ENCODE data around the gene ZNF587B.
"Not testable (repeated sequence)": the region's sequence is repeated elsewhere in the genome, so short reads cannot be mapped to it uniquely, and the experiment has no call there.

Gene ZNF587B

DNA sequence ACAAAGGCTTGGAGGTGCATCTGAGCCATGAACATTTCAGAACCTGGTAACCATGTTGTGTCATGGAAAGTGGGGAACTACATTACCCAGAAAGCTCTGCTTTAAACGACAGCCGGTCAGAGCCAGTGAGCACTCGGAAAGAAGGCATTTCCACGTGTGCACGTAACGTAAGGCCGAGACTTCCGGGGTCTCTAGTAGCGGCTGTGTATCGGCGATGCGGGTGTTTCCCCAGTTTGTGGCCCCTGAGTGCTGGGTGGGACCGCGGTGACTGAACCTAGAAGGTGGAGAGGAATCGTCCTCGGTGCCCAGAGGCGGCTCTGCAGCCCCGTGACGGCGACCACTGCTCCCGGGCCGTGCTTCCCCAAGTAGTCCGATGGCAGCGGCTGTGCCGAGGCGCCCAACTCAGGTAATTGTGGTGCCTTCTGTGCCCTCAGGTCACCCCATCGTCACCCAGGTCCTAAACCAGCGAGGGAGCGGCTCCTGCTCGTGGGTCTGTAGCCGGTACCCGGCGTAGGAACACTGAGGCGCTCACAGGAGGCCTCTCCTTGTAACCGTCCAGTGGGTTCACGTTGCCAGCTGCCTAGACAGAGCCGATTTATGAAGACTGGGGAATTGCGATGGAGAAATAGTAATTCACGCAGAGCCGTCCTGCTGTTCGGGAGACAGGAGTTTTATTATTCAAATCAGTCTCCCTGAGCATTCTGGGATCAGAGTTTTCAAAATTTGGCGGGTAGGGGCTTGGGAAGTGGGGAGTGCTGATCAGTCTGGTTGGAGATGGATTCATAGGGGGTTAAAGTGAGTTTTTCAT, 19.8 kb downstream of the ZNF587B start, which contains the start of gene ZNF587:
ZNF587 (plus strand) TSS at position 194 of the 808 bp plus-strand sequence; CDS start at position 374, 180 bp downstream.
- not testable (repeated sequence) for H3K27me3 ChIP-seq (ENCODE audit: insufficient read depth, low read length); H3K4me1 ChIP-seq (ENCODE audit: insufficient read depth, low read length); H3K9me3 ChIP-seq (ENCODE audit: insufficient read depth, low read depth, low read length)
- Histone ChIP-seq H3K4me3 (ENCODE audit: low read length) (peak within 1 kb of the TSS; percentile 90), H3K27ac (ENCODE audit: low read length) (peak within 1 kb of the TSS; percentile 86), H3K36me3 (ENCODE audit: insufficient read depth, low read depth, low read length) (peaks cover 42% of the 10 kb centered on the region), H3K9ac (ENCODE audit: low read depth, low read length) (peak within 1 kb of the TSS; percentile 92)

DNA sequence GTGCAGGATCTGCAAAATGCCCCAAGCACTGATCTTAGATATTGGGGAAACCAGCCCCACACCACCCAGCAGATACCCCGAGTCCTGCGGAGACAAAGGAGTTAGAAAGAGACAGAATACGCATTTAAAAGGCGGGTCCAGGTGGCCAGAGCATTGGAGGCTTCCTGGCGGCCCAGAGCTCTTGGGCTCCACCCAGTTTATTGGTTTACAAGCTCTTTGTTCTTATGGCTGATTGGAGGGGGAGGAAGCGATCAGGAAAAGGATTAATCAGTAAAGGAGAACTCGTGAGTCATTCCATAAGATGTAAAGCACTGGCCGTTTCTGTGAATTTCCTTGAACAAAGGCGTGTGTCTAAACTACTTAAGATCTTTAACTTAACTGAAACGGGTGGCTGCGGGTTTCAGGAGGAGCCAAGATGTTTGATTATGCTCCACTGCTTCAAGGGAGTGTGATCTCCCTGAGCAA, 20.5 kb downstream of the ZNF587B start:
- peaks cover 6% of the 10 kb centered on the region for H3K4me1 ChIP-seq (ENCODE audit: insufficient read depth, low read length)
- H3K9ac ChIP-seq (ENCODE audit: low read depth, low read length) = peak overlapping the region; percentile 92
- H3K27ac ChIP-seq (ENCODE audit: low read length) = peak overlapping the region; percentile 86
- peaks cover 42% of the 10 kb centered on the region for H3K36me3 ChIP-seq (ENCODE audit: insufficient read depth, low read depth, low read length)
- no peaks in the 10 kb centered on the region for H3K27me3 ChIP-seq (ENCODE audit: insufficient read depth, low read length)
- H3K9me3 ChIP-seq (ENCODE audit: insufficient read depth, low read depth, low read length) = no peaks in the 10 kb centered on the region
- H3K4me3 ChIP-seq (ENCODE audit: low read length) = peak overlapping the region; percentile 90

DNA sequence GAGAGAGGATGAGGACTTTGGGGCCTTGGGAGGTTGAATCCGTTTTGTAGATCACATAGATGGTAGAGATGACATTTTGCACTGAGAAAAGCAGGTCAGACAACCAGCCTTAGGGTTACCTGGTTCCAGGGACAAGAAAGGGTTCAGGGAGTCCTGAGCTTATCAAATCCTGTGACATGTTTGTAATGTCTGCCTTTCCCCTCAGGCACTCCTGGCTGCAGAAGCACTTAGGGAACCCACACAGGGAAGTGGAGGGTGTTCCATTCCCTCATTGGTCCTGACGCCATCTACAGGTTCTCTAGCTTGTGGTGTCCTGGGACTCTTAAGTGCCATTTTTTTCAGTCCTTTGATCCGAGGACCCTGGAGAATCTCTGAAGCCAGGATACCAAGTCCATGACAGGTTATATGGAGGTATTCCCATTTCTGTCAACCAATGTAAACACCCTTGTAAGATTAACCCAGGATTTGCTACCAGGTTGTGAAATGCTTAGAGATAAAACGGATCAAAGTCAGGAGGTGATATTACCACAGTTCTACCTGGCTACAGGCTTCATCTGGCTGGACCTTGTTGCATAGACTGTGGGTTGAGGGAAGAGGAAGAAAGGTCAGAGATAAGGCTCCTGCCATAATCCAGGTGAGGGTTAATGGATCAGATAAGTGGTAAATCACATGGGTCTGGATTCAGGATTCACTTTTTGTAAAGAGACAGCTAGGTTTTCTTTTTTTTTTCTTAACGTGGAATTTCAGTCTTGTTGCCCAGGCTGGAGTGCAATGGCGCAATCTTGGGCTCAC, 21.9 kb downstream of the ZNF587B start:
- Histone ChIP-seq H3K36me3 (ENCODE audit: insufficient read depth, low read depth, low read length) (peaks cover 46% of the 10 kb centered on the region), H3K4me3 (ENCODE audit: low read length) (peak overlapping the region; percentile 90; the same call in 1 of the 2 replicates)
- H3K9me3 ChIP-seq (ENCODE audit: insufficient read depth, low read depth, low read length); H3K27me3 ChIP-seq (ENCODE audit: insufficient read depth, low read length); H3K27ac ChIP-seq (ENCODE audit: low read length); H3K9ac ChIP-seq (ENCODE audit: low read depth, low read length); H3K4me1 ChIP-seq (ENCODE audit: insufficient read depth, low read length): not testable (repeated sequence)

DNA sequence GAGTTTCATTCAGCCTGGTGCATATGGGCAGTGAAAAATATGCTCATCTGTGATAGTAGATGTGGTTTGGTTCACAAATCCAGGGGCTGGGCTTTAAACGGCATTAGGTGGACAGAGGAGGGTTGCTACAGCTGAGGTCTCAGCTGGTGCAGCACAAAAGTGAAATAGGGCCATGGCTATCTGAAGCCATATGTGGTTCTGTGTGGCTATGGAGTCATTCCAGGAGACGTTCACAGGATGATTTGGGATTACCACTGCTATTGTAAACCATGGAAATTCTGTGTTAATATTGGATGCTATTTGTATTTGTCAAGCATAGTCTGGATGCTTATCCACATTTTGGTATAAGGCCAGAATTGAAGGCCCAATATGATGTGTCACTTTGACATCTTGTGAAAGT, 24.0 kb downstream of the ZNF587B start:
- H3K9me3 ChIP-seq (ENCODE audit: insufficient read depth, low read depth, low read length); H3K4me1 ChIP-seq (ENCODE audit: insufficient read depth, low read length); H3K9ac ChIP-seq (ENCODE audit: low read depth, low read length); H3K4me3 ChIP-seq (ENCODE audit: low read length); H3K27me3 ChIP-seq (ENCODE audit: insufficient read depth, low read length); H3K27ac ChIP-seq (ENCODE audit: low read length): not testable (repeated sequence)
- H3K36me3 ChIP-seq (ENCODE audit: insufficient read depth, low read depth, low read length) = peaks cover 63% of the 10 kb centered on the region

DNA sequence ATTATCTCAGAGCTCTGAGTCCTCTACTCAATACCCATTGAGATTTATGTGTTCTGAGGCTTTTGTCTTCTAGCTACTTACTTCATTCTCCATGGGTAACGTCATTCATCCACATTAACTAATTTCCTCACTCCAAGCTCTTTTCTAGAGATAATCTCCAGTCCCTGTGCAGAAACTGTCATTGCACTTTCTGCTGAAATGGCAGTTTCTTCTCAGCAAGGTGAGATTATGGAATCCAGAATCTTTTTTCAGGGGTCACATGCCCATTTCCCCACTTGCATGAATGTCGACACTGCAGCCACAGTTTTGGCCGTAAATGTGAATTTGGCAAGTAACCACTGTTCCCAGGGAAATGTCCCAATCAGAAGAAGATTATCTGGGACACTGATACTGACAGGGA, 32.3 kb downstream of the ZNF587B start:
- H3K4me3 ChIP-seq (ENCODE audit: low read length); H3K9me3 ChIP-seq (ENCODE audit: insufficient read depth, low read depth, low read length): not testable (repeated sequence)
- peaks cover 93% of the 10 kb centered on the region for H3K36me3 ChIP-seq (ENCODE audit: insufficient read depth, low read depth, low read length)

DNA sequence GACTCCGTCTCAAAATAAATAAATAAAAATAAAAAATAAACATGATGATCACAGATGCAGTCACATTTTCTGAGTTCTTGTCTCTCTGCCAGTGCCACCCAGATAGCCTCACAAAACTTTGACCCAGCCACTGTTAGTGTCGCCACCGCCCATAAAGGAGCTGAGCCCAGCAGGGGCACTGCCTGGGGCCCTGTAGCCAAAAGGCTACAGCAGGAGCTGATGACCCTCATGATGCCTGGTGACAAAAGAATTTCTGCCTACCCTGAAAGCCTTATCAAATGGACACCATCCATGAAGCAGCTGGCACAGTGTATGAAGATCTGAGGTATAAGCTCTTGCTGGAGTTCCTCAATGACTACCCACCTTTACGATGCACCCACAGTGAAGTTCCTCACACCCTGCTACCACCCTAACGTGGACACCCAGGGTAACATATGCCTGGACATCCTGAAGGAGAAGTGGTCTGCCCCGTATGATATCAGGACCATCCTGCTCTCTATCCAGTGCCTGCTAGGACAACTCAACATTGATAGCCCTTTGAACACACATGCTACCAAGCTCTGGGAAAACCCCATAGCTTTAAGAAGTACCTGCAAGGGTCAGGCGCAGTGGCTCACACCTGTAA, 37.9 kb downstream of the ZNF587B start:
- no peaks in the 10 kb centered on the region for H3K27me3 ChIP-seq (ENCODE audit: insufficient read depth, low read length)
- no peak overlapping the region for H3K9ac ChIP-seq (ENCODE audit: low read depth, low read length)
- peaks cover 12% of the 10 kb centered on the region for H3K9me3 ChIP-seq (ENCODE audit: insufficient read depth, low read depth, low read length)
- H3K27ac ChIP-seq (ENCODE audit: low read length) = no peak overlapping the region
- peaks cover 84% of the 10 kb centered on the region for H3K36me3 ChIP-seq (ENCODE audit: insufficient read depth, low read depth, low read length)
- H3K4me1 ChIP-seq (ENCODE audit: insufficient read depth, low read length) = no peaks in the 10 kb centered on the region
- H3K4me3 ChIP-seq (ENCODE audit: low read length) = no peak overlapping the region

More for the DNA sequence above, 32.3 kb downstream of the ZNF587B start:
- H3K4me1 ChIP-seq (ENCODE audit: insufficient read depth, low read length); H3K27ac ChIP-seq (ENCODE audit: low read length); H3K27me3 ChIP-seq (ENCODE audit: insufficient read depth, low read length); H3K9ac ChIP-seq (ENCODE audit: low read depth, low read length): not testable (repeated sequence)

DNA sequence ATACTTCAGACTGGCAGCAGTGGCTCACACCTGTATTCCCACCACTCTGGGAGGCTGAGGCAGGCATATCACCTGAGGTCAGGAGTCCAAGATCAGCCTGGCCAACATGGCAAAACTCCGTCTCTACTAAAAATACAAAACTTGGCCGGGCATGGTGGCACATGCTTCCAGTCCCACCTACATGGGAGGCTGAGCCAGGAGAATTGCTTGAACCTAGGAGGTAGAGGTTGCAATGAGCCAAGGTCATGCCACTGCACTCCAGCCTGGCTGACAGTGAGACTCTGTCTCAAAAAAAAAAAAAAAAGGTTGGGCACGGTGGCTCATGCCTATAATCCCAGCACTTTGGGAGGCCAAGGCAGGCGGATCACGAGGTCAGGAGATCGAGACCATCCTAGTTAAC, 39.6 kb downstream of the ZNF587B start:
- H3K9ac ChIP-seq (ENCODE audit: low read depth, low read length); H3K4me1 ChIP-seq (ENCODE audit: insufficient read depth, low read length); H3K4me3 ChIP-seq (ENCODE audit: low read length); H3K27me3 ChIP-seq (ENCODE audit: insufficient read depth, low read length); H3K27ac ChIP-seq (ENCODE audit: low read length): not testable (repeated sequence)
- Histone ChIP-seq H3K9me3 (ENCODE audit: insufficient read depth, low read depth, low read length) (peaks cover 27% of the 10 kb centered on the region), H3K36me3 (ENCODE audit: insufficient read depth, low read depth, low read length) (peaks cover 87% of the 10 kb centered on the region)

DNA sequence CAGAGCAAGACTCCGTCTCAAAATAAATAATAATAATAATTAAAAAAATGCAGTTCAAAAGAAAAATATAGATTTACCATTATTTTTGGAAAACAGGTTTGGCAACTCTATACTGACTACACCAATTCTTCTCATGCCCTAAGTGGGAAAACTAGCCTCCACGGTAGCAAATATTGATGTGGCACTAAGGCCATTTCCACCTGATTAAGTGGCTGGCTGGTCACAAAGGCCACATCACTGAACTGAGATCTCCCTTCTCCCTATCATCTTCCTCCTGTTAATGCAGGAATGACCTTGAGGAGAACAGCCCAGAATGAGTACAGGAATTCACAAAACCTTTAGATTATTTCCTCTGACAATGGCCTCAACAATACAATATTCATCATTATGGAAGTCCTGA, 40.1 kb downstream of the ZNF587B start:
- Histone ChIP-seq H3K9me3 (ENCODE audit: insufficient read depth, low read depth, low read length) (peaks cover 30% of the 10 kb centered on the region), H3K27me3 (ENCODE audit: insufficient read depth, low read length) (no peaks in the 10 kb centered on the region), H3K27ac (ENCODE audit: low read length) (no peak overlapping the region), H3K36me3 (ENCODE audit: insufficient read depth, low read depth, low read length) (peaks cover 85% of the 10 kb centered on the region), H3K4me1 (ENCODE audit: insufficient read depth, low read length) (no peaks in the 10 kb centered on the region), H3K4me3 (ENCODE audit: low read length) (no peak overlapping the region), H3K9ac (ENCODE audit: low read depth, low read length) (no peak overlapping the region)

DNA sequence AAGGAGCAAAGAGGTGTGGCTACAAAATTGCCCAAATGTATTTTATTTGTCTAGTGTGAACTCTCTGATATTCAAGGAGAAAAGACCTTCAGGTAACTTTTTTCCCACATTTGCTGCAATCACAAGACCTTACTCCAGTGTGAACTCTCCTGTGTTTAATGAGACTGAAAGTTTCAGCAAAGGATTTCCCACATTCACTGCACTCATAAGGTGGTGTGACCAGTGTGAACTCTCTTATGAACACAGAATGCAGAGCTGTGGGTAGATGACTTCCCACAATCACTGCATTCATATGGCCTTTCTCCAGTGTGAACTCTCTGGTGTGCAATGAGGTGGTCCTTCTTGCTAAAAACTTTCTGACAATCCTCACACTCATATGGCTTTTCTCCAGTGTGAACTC, 42.4 kb downstream of the ZNF587B start:
- H3K27ac ChIP-seq (ENCODE audit: low read length) = no peak overlapping the region
- H3K36me3 ChIP-seq (ENCODE audit: insufficient read depth, low read depth, low read length) = peaks cover 85% of the 10 kb centered on the region
- no peak overlapping the region for H3K9ac ChIP-seq (ENCODE audit: low read depth, low read length)
- no peaks in the 10 kb centered on the region for H3K4me1 ChIP-seq (ENCODE audit: insufficient read depth, low read length)
- H3K27me3 ChIP-seq (ENCODE audit: insufficient read depth, low read length) = no peaks in the 10 kb centered on the region
- H3K9me3 ChIP-seq (ENCODE audit: insufficient read depth, low read depth, low read length) = peaks cover 46% of the 10 kb centered on the region
- no peak overlapping the region for H3K4me3 ChIP-seq (ENCODE audit: low read length)

DNA sequence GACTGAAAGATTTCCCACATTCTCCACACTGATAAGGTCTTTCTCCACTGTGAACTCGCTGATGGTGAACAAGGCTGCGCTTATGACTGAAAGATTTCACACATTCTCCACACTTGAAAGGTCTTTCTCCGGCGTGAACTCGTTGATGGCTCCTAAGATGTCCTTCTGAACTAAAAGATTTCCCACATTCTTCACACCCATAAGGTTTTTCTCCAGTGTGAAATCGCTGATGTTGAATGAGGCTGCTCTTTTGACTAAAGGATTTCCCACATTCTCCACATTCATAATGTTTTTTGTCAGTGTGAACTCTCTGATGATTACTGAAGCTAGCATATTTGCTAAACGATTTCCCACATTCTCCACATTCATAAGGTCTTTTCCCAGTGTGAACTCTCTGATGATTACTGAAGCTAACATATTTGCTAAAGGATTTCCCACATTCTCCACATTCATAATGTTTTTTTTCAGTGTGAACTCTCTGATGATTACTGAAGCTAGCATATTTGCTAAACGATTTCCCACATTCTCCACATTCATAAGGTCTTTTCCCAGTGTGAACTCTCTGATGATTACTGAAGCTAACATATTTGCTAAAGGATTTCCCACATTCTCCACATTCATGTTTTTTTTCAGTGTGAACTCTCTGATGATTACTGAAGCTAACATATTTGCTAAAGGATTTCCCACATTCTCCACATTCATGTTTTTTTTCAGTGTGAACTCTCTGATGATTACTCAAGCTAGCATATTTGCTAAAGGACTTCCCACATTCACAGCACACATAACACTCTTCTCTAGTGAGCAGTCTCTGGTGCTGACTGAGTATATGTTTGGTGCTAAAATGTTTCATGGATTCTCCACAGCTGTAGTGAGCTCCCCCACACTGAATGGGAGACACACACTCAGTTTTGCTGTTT, 44.0 kb downstream of the ZNF587B start:
- not testable (repeated sequence) for H3K27ac ChIP-seq (ENCODE audit: low read length); H3K9ac ChIP-seq (ENCODE audit: low read depth, low read length); H3K27me3 ChIP-seq (ENCODE audit: insufficient read depth, low read length); H3K4me1 ChIP-seq (ENCODE audit: insufficient read depth, low read length)
- Histone ChIP-seq H3K9me3 (ENCODE audit: insufficient read depth, low read depth, low read length) (peaks cover 46% of the 10 kb centered on the region), H3K4me3 (ENCODE audit: low read length) (peak overlapping the region; percentile 42; the same call in 1 of the 2 replicates), H3K36me3 (ENCODE audit: insufficient read depth, low read depth, low read length) (peaks cover 89% of the 10 kb centered on the region)

DNA sequence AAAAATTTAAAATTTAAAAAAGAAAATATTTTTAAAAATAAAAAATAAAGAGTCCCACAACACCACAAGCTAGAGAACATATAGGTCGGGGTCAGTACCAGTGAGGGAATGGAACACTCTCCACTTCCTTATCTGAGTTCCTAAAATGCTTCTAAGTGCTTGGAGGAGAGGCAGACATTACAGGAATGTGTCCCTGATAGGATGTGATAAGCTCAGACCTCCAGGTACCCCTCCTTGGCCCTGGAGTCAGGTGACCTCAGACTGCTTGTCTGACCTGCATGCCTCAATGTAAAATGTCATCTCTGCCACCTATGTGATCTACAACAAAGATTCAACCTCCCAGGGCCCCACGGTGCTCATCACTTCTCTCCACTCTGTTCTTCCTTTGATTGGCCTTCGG, 55.9 kb downstream of the ZNF587B start:
- no peaks in the 10 kb centered on the region for H3K27me3 ChIP-seq (ENCODE audit: insufficient read depth, low read length)
- H3K36me3 ChIP-seq (ENCODE audit: insufficient read depth, low read depth, low read length) = peaks cover 39% of the 10 kb centered on the region
- H3K9me3 ChIP-seq (ENCODE audit: insufficient read depth, low read depth, low read length) = no peaks in the 10 kb centered on the region
- H3K4me3 ChIP-seq (ENCODE audit: low read length) = peak overlapping the region; percentile 97
- H3K9ac ChIP-seq (ENCODE audit: low read depth, low read length) = peak overlapping the region; percentile 99; the same call in 1 of the 2 replicates
- peaks cover 10% of the 10 kb centered on the region; the same call in 1 of the 2 replicates for H3K4me1 ChIP-seq (ENCODE audit: insufficient read depth, low read length)
- H3K27ac ChIP-seq (ENCODE audit: low read length) = no peak overlapping the region

Data from iPS-20b (cell line).